IPS DF 6.9 (cell line): ENCODE data around the gene ELP1.

Source experiments
- DNase-seq: peaks from one replicate; pipeline ENCODE4 v3.0.0-alpha.2; 2013; ENCODE audit warnings: low read depth, low spot score
- H3K27ac ChIP-seq: one replicate; pipeline ENCODE4 v1.5.1; 2013; ENCODE audit warnings: low read length, control low read depth
- H3K27me3 ChIP-seq: 2 replicates; pipeline ENCODE4 v1.6.1; 2013; ENCODE audit warnings: mild to moderate bottlenecking, low read length; ENCODE audit not compliant: control insufficient read depth, insufficient read depth
- H3K36me3 ChIP-seq: 2 replicates; pipeline ENCODE4 v1.6.1; 2013; ENCODE audit warnings: low read length; ENCODE audit not compliant: control insufficient read depth, insufficient read depth
- H3K4me1 ChIP-seq: 2 replicates; pipeline ENCODE4 v1.6.1; 2013; ENCODE audit warnings: low read length; ENCODE audit not compliant: control insufficient read depth, insufficient read depth
- H3K4me3 ChIP-seq: 2 replicates; pipeline ENCODE4 v1.5.1; 2013; ENCODE audit warnings: mild to moderate bottlenecking, low read length
- H3K9me3 ChIP-seq: 2 replicates; pipeline ENCODE4 v1.6.1; 2013; ENCODE audit warnings: low read length, inconsistent platforms; ENCODE audit not compliant: control insufficient read depth, insufficient read depth
- WGBS: extraction: QIAGEN DNeasy Blood & Tissue Kit; methylation state at CpG from one replicate; pipeline ENCODE4 v1.1.7; 2013; ENCODE audit warnings: mixed read lengths, missing lambda C conversion rate; ENCODE audit not compliant: insufficient read length, insufficient coverage; 5-methylcytosine and 5-hydroxymethylcytosine counted together

The ELP1 gene

GRCh38 chr9:108830272-108830671, 103.7 kb downstream of the ELP1 start:
- Histone ChIP-seq H3K4me3 (no peak overlapping the region), H3K36me3 (no peaks in the 10 kb centered on the region), H3K27me3 (no peaks in the 10 kb centered on the region), H3K9me3 (no peaks in the 10 kb centered on the region), H3K4me1 (no peaks in the 10 kb centered on the region), H3K27ac (no peak overlapping the region)
- no CpG with 5 or more reads among the region's 2 CpGs for WGBS
- DNase-seq = no peak

- no peak for DNase-seq
- H3K4me1 ChIP-seq = no peaks in the 10 kb centered on the region
- no peak overlapping the region for H3K4me3 ChIP-seq
- no CpG with 5 or more reads among the region's 3 CpGs for WGBS
- H3K9me3 ChIP-seq = peaks cover 3% of the 10 kb centered on the region; the same call in 1 of the 2 replicates
- peaks cover 1% of the 10 kb centered on the region; the same call in 1 of the 2 replicates for H3K27me3 ChIP-seq
- no peak overlapping the region for H3K27ac ChIP-seq
- H3K36me3 ChIP-seq = no peaks in the 10 kb centered on the region
Observed at GRCh38 chr9:108823829-108824228, 110.1 kb downstream of the ELP1 start.
